Fibroblast of lung (primary cell): Measurements from ENCODE around the gene PRELID2. TPM values are rescaled to one million over a fixed set of nuclear protein-coding genes. Genes with fewer than 3 reads are reported as not detected.
"Not testable (repeated sequence)": the region's sequence is repeated elsewhere in the genome, so short reads cannot be mapped to it uniquely, and the experiment has no call there.

Experiments used
- DNase-seq, 2 donors: peaks; one replicate each; pipeline versions ENCODE4 v3.0.0 to v3.0.0-alpha.2; 2010; ENCODE audit warnings: low read depth in 2 of 2
- H2AFZ ChIP-seq: 2 replicates; pipeline ENCODE4 v1.5.1; 2012; ENCODE audit warnings: low read length, control low read depth, inconsistent platforms
- H3K27ac ChIP-seq: 2 replicates; pipeline ENCODE4 v1.5.1; 2011; ENCODE audit warnings: low read length, control low read depth; ENCODE audit not compliant: insufficient read depth
- H3K27me3 ChIP-seq: 2 replicates; pipeline ENCODE4 v1.5.1; 2011; ENCODE audit warnings: mild to moderate bottlenecking, low read length; ENCODE audit not compliant: control insufficient read depth, insufficient read depth
- H3K36me3 ChIP-seq: 2 replicates; pipeline ENCODE4 v1.5.1; 2011; ENCODE audit warnings: low read length; ENCODE audit not compliant: control insufficient read depth, insufficient read depth
- H3K4me1 ChIP-seq: 2 replicates; pipeline ENCODE4 v1.5.1; 2011; ENCODE audit warnings: low read length; ENCODE audit not compliant: control insufficient read depth, insufficient read depth; ENCODE audit errors: extremely low read depth
- H3K4me2 ChIP-seq: 2 replicates; pipeline ENCODE4 v1.5.1; 2011; ENCODE audit warnings: low read length, control low read depth; ENCODE audit not compliant: insufficient read depth; ENCODE audit errors: extremely low read depth
- H3K4me3 ChIP-seq, 4 experiments: fragments of 200-600 bp in 1 of 4; sonication (generic) in 1 of 4; replicated peaks in 1 of 4; 2 replicates each; pipeline ENCODE4 v1.5.1; 2011 to 2016; ENCODE audit warnings: low read length in 4 of 4, low read depth in 3 of 4, mild to moderate bottlenecking in 3 of 4, control low read depth in 2 of 4, inconsistent platforms in 1 of 4, mixed read lengths in 1 of 4; ENCODE audit not compliant: insufficient read depth in 1 of 4; ENCODE audit errors: control extremely low read depth in 1 of 4
- H3K79me2 ChIP-seq: 2 replicates; pipeline ENCODE4 v1.5.1; 2012; ENCODE audit warnings: mild to moderate bottlenecking, low read length, inconsistent platforms; ENCODE audit not compliant: control insufficient read depth, insufficient read depth
- H3K9ac ChIP-seq: 2 replicates; pipeline ENCODE4 v1.5.1; 2011; ENCODE audit warnings: mild to moderate bottlenecking, low read length, control low read depth; ENCODE audit not compliant: insufficient read depth
- H3K9me3 ChIP-seq: 2 replicates; pipeline ENCODE4 v1.5.1; 2012; ENCODE audit warnings: low read depth, low read length; ENCODE audit not compliant: control insufficient read depth, insufficient read depth
- H4K20me1 ChIP-seq: 2 replicates; pipeline ENCODE4 v1.5.1; 2011; ENCODE audit warnings: low read length; ENCODE audit not compliant: control insufficient read depth, insufficient read depth; ENCODE audit errors: extremely low read depth
- EZH2 ChIP-seq: IDR thresholded peaks from 2 replicates; pipeline ENCODE4 v1.5.1; 2012; ENCODE audit warnings: low read length, control low read depth, mild to moderate bottlenecking; ENCODE audit errors: missing control alignments
- polyA plus RNA-seq, 2 donors: library from polyadenylated mRNA; depleted of rRNA in 1 of 2; stranded (reverse) in 1 of 2; unstranded in 1 of 2; fragments of >200 nt; gene quantifications; 2 replicates each; pipeline ENCODE4 v1.2.1, GENCODE V29; 2011 to 2012; ENCODE audit warnings: missing spikeins in 1 of 2
- total RNA-seq: library from RNA; depleted of rRNA; stranded (reverse); fragments of >200 nt; gene quantifications from 2 replicates; pipeline ENCODE4 v1.2.1, GENCODE V29; 2014
- TF ChIP-seq, protein P1 (sequence below), 2 donors: IDR thresholded peaks in 1 of 2; conservative IDR thresholded peaks in 1 of 2; 1 replicate in 1 of 2; 2 replicates in 1 of 2; pipeline ENCODE4 v1.5.1; 2011 to 2012; ENCODE audit warnings: low read length in 2 of 2, control low read depth in 1 of 2, inconsistent platforms in 1 of 2, low read depth in 1 of 2, mild to moderate bottlenecking in 1 of 2

Gene PRELID2
- total and polyA plus RNA-seq, 2 donors (not counting 1 experiment from before 2014, with no cell fraction given), result 6.1 to 27.9 TPM

DNA sequence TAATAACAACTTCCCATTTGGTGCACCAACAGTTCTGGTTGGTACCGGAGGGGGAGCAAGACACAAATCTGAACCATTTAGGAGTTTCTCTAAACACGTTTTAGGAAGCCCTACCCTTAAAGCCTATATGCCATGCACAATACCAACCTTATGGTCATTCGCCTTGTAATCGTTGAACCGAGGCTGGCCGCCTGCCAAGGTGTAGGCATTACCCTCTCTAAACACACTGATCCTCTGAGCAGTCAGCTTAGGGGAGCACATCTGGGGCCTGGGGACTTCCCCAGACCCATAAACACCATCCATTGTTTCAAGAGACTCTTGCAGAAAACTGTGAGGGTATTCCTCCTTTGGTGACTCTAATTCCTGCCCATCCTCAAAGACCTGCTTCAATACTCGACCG, 37.3 kb upstream of the PRELID2 start:
- H3K27ac ChIP-seq, result no peak overlapping the region
- H2AFZ ChIP-seq, result no peak overlapping the region
- TF ChIP-seq EZH2, result no peak
- TF ChIP-seq, protein P1, sequence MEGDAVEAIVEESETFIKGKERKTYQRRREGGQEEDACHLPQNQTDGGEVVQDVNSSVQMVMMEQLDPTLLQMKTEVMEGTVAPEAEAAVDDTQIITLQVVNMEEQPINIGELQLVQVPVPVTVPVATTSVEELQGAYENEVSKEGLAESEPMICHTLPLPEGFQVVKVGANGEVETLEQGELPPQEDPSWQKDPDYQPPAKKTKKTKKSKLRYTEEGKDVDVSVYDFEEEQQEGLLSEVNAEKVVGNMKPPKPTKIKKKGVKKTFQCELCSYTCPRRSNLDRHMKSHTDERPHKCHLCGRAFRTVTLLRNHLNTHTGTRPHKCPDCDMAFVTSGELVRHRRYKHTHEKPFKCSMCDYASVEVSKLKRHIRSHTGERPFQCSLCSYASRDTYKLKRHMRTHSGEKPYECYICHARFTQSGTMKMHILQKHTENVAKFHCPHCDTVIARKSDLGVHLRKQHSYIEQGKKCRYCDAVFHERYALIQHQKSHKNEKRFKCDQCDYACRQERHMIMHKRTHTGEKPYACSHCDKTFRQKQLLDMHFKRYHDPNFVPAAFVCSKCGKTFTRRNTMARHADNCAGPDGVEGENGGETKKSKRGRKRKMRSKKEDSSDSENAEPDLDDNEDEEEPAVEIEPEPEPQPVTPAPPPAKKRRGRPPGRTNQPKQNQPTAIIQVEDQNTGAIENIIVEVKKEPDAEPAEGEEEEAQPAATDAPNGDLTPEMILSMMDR (conservative IDR thresholded peaks at IDR 0.05 in 1 of 2, IDR thresholded peaks at IDR 0.05 in 1 of 2; ENCODE audit: low read depth in 1 of 2, low read length in 2 of 2), result no peak
- no peak overlapping the region for H3K4me2 ChIP-seq
- H3K4me1 ChIP-seq, result peaks cover 2% of the 10 kb centered on the region
- H3K27me3 ChIP-seq, result peaks cover 3% of the 10 kb centered on the region
- H3K9ac ChIP-seq, result no peak overlapping the region
- DNase-seq, result no peak
- no peaks in the 10 kb centered on the region for H3K9me3 ChIP-seq
- no peaks in the 10 kb centered on the region for H4K20me1 ChIP-seq
- H3K4me3 ChIP-seq, result no peak overlapping the region
- H3K36me3 ChIP-seq, result no peaks in the 10 kb centered on the region
- H3K79me2 ChIP-seq, result no peaks in the 10 kb centered on the region

DNA sequence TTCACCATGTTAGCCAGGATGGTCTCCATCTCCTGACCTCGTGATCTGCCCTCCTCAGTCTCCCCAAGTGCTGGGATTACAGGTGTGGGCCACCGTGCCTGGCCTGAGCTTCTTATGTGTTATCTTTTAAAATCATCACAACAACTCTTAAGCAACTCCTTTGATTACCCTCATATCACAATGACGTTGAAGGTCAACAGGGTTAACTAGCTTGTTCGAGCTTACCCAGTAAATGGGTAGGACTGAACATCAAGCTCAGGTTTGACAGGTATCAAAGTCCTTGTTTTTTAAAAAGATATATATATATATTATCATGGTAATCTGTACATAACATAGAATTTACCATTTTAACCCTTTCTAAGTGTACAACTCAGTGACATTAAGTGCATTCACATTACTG, 34.6 kb upstream of the PRELID2 start:
- H3K9ac ChIP-seq, result no peak overlapping the region
- no peak overlapping the region for H2AFZ ChIP-seq
- H3K4me1 ChIP-seq, result peaks cover 2% of the 10 kb centered on the region
- H4K20me1 ChIP-seq, result no peaks in the 10 kb centered on the region
- H3K36me3 ChIP-seq, result no peaks in the 10 kb centered on the region
- no peak overlapping the region for H3K4me2 ChIP-seq
- no peaks in the 10 kb centered on the region for H3K9me3 ChIP-seq
- H3K79me2 ChIP-seq, result no peaks in the 10 kb centered on the region
- DNase-seq, result no peak
- TF ChIP-seq, protein P1 (conservative IDR thresholded peaks at IDR 0.05 in 1 of 2, IDR thresholded peaks at IDR 0.05 in 1 of 2; ENCODE audit: low read depth in 1 of 2, low read length in 2 of 2), result no peak
- TF ChIP-seq EZH2, result no peak
- no peak overlapping the region for H3K27ac ChIP-seq
- no peak overlapping the region for H3K4me3 ChIP-seq
- peaks cover 3% of the 10 kb centered on the region for H3K27me3 ChIP-seq

DNA sequence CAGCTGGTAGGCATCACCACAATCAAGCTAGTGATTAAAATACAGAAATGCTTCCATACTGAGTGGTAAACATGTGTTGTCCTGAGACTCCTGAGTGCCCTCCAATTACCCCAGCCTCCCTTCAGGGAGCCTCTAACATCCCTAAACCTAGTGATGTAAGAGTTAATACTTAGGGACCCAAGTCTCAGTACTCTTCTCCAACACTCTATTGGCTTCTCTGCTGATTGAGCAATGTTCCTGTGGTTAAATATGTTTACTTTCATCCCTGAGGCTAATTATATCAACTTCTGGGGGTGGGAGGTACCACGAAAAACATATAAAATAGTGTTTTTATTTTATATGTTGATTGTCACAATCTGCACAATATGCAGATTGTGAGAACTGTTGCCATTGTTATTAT, 32.7 kb upstream of the PRELID2 start:
- no peak overlapping the region for H3K4me3 ChIP-seq
- no peaks in the 10 kb centered on the region for H3K9me3 ChIP-seq
- no peak overlapping the region for H3K27ac ChIP-seq
- TF ChIP-seq, protein P1 (conservative IDR thresholded peaks at IDR 0.05 in 1 of 2, IDR thresholded peaks at IDR 0.05 in 1 of 2; ENCODE audit: low read depth in 1 of 2, low read length in 2 of 2), result no peak
- H3K36me3 ChIP-seq, result no peaks in the 10 kb centered on the region
- H3K27me3 ChIP-seq, result peaks cover 2% of the 10 kb centered on the region
- peaks cover 2% of the 10 kb centered on the region for H3K4me1 ChIP-seq
- H3K4me2 ChIP-seq, result no peak overlapping the region
- DNase-seq, result peak in 1 of 2 donors; percentile 79
- H2AFZ ChIP-seq, result no peak overlapping the region
- H4K20me1 ChIP-seq, result no peaks in the 10 kb centered on the region
- H3K79me2 ChIP-seq, result no peaks in the 10 kb centered on the region
- H3K9ac ChIP-seq, result no peak overlapping the region

DNA sequence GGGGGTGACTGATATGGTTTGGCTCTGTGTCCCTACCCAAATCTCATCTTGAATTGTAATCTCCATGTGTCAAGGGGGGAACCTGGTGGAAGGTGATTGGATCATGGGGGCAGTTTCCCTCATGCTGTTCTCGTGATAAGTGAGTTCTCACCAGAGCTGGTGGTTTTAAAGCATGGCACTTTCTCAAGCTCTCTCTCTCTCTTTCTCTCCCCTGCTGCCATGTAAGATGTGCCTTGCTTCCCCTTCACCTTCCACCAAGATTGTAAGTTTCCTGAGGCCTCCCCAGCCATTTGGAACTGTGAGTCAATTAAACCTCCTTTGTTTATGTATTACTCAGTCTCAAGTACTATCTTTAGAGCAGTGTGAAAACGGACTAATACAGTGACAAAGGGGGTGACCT, 29.3 kb upstream of the PRELID2 start:
- DNase-seq, H3K4me1 ChIP-seq, H3K27me3 ChIP-seq, H3K4me3 ChIP-seq, H3K4me2 ChIP-seq, H3K27ac ChIP-seq, H2AFZ ChIP-seq, H3K36me3 ChIP-seq, H4K20me1 ChIP-seq, H3K9me3 ChIP-seq, H3K9ac ChIP-seq, H3K79me2 ChIP-seq: not testable (repeated sequence)
